Measurements from ENCODE around the gene PCDHB15.
"Not testable (repeated sequence)": the region's sequence is repeated elsewhere in the genome, so short reads cannot be mapped to it uniquely, and the experiment has no call there.

Gene PCDHB15

DNA sequence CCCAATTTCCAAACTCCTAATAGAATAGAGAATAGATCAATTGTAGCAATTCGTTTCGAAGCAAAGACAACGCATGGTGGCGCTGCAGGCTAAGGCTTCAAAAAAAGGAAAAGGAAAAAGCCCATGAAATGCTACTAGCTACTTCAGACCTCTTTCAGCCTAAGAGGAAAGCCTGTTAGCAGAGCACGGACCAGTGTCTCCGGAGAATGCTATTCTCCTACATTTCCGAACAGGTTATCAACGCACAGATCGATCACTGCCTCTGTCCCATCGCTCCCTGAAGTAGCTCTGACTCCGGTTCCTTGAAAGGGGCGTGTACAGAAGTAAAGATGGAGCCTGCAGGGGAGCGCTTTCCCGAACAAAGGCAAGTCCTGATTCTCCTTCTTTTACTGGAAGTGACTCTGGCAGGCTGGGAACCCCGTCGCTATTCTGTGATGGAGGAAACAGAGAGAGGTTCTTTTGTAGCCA, at the start of gene PCDHB15:
Gene PCDHB15 (plus strand): TSS at position 146 of the 468 bp plus-strand sequence. CDS start 184 bp downstream, at position 330.
- no peak for DNase-seq

DNA sequence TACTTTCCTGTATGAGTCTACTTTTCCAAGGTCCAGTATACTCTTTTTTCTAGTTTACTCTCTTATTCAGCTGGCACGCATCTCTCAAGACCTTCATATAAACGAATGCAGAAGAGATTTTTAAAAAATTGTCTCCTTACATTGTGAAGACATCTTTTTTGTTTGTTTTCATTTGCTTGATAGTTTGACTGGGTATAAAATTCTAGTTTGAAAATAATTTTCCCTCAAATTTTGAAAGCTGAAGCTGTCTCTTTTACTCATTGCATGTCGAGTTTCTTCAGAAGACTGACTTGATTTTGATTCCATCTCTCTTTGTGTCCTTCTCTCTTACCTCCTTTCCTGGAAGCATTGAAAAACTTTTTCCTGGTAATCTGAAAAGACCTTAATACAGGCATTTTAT, 48.8 kb upstream of the PCDHB15 start:
- DNase-seq, result no peak

DNA sequence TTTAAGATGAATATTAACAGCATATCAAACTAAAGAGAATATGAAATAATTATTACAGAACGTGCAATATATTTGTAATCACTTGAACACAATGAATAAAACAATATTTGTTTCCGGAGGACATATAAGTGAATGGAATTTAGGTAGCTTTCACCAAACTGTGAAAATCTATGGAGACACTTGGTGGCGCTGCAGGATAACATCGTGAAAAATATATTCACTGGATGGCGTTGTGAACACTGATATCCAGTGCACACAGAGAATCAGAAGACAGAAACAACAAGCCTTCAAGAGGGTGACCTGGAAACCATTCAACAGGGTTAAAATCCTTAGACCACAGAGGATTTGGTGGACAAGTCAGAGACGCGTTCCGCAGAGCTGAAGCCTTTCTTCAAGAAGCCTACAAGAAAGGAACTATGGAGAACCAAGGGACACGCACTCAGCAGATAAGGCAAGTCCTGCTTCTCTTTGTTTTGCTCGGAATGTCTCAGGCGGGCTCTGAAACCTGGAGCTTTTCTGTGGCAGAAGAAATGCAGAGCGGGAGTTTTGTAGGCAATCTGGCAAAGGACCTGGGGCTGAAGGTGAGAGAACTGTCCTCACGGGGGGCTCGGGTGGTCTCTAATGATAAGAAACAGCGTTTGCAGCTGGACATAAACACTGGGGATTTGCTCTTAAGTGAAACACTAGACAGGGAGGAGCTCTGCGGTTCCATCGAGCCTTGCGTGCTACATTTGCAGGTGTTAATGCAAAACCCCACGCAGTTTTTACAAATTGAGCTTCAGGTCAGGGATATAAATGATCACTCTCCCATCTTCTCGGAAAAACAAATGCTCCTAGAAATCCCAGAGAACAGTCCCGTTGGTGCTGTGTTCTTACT, 45.6 kb upstream of the PCDHB15 start, which contains the start of gene PCDHB11:
Gene PCDHB11 (plus strand): TSS at position 269 of the 877 bp plus-strand sequence. CDS start 148 bp downstream, at position 417.
- peak; percentile 58 for DNase-seq

GRCh38 chr5:141201126-141201525, 44.1 kb upstream of the PCDHB15 start:
- not testable (repeated sequence) for DNase-seq

DNA sequence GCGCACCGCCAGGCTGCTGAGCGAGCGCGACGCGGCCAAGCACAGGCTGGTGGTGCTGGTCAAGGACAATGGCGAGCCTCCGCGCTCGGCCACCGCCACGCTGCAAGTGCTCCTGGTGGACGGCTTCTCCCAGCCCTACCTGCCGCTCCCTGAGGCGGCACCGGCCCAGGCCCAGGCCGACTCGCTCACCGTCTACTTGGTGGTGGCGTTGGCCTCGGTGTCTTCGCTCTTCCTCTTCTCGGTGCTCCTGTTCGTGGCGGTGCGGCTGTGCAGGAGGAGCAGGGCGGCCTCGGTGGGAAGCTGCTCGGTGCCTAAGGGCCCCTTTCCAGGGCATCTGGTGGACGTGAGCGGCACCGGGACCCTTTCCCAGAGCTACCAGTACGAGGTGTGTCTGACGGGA, 43.5 kb upstream of the PCDHB15 start:
- DNase-seq, result not testable (repeated sequence)

DNA sequence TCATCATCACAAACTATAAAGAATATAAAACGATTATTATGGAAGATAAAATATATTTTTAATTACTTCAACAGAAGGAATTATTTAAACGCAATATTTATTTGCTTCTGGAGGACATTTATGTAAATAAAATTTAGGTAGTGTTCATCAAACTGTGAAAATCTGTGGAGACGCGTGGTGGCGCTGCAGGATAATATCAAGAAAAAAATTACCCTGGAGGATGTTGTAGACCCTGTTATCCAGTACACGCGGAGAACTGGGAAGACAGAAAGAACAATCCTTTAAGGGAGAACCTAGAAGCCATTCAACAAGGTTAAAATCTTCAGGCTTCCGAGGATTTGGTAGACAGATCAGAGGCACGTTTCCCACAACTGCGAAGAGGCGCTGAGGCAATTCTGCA, 36.7 kb upstream of the PCDHB15 start, which contains the start of gene PCDHB12:
Gene PCDHB12 (plus strand): TSS at position 242 of the 400 bp plus-strand sequence. CDS start 189 bp downstream, outside the sequence.
- DNase-seq, result no peak

DNA sequence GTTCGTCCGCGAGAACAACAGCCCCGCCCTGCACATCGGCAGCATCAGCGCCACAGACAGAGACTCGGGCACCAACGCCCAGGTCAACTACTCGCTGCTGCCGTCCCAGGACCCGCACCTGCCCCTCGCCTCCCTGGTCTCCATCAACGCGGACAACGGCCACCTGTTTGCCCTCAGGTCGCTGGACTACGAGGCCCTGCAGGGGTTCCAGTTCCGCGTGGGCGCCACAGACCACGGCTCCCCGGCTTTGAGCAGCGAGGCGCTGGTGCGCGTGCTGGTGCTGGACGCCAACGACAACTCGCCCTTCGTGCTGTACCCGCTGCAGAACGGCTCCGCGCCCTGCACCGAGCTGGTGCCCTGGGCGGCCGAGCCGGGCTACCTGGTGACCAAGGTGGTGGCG, 34.9 kb upstream of the PCDHB15 start:
- not testable (repeated sequence) for DNase-seq

GRCh38 chr5:141210849-141211248, 34.3 kb upstream of the PCDHB15 start:
- DNase-seq, result not testable (repeated sequence)

- peak; percentile 72 for DNase-seq
Observed at GRCh38 chr5:141213656-141214339, 31.4 kb upstream of the PCDHB15 start, which contains the start of gene PCDHB13. PCDHB13 (plus strand) TSS chr5:141213919; CDS start chr5:141214124, 205 bp downstream.

GRCh38 chr5:141214583-141214982, 30.6 kb upstream of the PCDHB15 start:
- not testable (repeated sequence) for DNase-seq

DNA sequence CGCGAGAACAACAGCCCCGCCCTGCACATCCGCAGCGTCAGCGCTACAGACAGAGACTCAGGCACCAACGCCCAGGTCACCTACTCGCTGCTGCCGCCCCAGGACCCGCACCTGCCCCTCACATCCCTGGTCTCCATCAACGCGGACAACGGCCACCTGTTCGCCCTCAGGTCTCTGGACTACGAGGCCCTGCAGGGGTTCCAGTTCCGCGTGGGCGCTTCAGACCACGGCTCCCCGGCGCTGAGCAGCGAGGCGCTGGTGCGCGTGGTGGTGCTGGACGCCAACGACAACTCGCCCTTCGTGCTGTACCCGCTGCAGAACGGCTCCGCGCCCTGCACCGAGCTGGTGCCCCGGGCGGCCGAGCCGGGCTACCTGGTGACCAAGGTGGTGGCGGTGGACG, 29.7 kb upstream of the PCDHB15 start:
- not testable (repeated sequence) for DNase-seq

DNA sequence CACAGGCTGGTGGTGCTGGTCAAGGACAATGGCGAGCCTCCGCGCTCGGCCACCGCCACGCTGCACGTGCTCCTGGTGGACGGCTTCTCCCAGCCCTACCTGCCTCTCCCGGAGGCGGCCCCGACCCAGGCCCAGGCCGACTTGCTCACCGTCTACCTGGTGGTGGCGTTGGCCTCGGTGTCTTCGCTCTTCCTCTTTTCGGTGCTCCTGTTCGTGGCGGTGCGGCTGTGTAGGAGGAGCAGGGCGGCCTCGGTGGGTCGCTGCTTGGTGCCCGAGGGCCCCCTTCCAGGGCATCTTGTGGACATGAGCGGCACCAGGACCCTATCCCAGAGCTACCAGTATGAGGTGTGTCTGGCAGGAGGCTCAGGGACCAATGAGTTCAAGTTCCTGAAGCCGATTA, 29.2 kb upstream of the PCDHB15 start:
- not testable (repeated sequence) for DNase-seq

DNA sequence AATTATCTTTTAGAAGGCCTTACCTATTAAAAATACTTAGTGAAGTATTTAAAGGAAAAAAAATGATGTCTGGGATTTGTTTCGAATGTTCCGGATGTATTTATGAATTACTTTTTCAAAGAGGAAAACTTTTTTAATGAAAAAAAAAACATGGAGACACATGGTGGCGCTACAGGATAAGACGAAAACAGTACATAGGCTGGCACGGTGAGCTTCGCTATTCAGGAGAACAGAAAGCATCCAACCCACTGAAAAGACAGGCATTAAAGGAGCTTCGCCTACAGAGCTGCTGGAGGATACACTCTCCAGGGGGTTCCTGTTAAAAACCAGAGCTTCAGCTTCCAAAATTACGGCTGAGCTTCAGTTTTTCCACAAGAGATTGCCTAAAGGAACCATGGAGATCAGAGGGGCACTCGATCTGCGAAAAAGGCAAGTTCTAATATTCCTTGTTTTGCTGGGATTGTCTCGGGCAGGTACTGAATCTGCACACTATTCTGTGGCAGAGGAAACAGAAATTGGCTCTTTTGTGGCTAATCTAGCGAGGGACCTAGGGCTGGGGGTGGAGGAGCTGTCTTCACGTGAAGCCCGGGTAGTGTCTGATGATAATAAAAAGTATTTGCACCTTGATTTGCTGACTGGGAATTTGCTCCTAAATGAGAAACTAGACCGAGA, 21.9 kb upstream of the PCDHB15 start, which contains the start of gene PCDHB14:
Gene PCDHB14 (plus strand): TSS at position 232 of the 672 bp plus-strand sequence. CDS start 163 bp downstream, at position 395.
- peak; percentile 78 for DNase-seq

DNA sequence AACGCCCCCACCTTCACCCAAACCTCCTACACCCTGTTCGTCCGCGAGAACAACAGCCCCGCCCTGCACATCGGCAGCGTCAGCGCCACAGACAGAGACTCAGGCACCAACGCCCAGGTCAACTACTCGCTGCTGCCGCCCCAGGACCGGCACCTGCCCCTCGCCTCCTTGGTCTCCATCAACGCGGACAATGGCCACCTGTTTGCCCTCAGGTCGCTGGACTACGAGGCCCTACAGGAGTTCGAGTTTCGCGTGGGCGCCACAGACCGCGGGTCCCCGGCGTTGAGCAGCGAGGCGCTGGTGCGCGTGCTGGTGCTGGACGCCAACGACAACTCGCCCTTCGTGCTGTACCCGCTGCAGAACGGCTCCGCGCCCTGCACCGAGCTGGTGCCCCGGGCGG, 20.4 kb upstream of the PCDHB15 start:
- not testable (repeated sequence) for DNase-seq

DNA sequence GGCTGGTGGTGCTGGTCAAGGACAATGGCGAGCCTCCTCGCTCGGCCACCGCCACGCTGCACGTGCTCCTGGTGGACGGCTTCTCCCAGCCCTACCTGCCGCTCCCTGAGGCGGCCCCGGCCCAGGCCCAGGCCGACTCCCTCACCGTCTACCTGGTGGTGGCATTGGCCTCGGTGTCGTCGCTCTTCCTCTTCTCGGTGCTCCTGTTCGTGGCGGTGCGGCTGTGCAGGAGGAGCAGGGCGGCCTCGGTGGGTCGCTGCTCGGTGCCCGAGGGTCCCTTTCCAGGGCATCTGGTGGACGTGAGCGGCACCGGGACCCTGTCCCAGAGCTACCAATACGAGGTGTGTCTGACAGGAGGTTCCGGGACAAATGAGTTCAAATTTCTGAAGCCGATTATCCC, 19.8 kb upstream of the PCDHB15 start:
- not testable (repeated sequence) for DNase-seq

- DNase-seq, result no peak
Observed at GRCh38 chr5:141234109-141234667, 11.0 kb upstream of the PCDHB15 start.

DNA sequence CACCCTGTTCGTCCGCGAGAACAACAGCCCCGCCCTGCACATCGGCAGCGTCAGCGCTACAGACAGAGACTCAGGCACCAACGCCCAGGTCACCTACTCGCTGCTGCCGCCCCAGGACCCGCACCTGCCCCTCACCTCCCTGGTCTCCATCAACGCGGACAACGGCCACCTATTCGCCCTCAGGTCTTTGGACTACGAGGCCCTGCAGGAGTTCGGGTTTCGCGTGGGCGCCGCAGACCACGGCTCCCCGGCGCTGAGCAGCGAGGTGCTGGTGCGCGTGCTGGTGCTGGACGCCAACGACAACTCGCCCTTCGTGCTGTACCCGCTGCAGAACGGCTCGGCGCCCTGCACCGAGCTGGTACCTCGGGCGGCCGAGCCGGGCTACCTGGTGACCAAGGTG, 9.3 kb upstream of the PCDHB15 start:
- DNase-seq, result not testable (repeated sequence)

GRCh38 chr5:141236516-141237313, 8.5 kb upstream of the PCDHB15 start:
- no peak for DNase-seq

GRCh38 chr5:141241496-141241895, 3.7 kb upstream of the PCDHB15 start:
- no peak for DNase-seq

GRCh38 chr5:141246971-141247370, 1.8 kb downstream of the PCDHB15 start:
- DNase-seq, result not testable (repeated sequence)

- DNase-seq, result not testable (repeated sequence)
Observed at GRCh38 chr5:141247434-141247833, 2.2 kb downstream of the PCDHB15 start.
